GM18907 (cell line): ENCODE results near the gene GAB2.
"Not testable (repeated sequence)": the region's sequence is repeated elsewhere in the genome, so short reads cannot be mapped to it uniquely, and the experiment has no call there.

Source experiments
- ATAC-seq: cut with Tn5 transposase; IDR thresholded peaks from one replicate; pipeline ENCODE4 v1.9.1; 2021; ENCODE audit warnings: mild to moderate bottlenecking, moderate library complexity; ENCODE audit not compliant: unreplicated experiment

Gene GAB2

DNA sequence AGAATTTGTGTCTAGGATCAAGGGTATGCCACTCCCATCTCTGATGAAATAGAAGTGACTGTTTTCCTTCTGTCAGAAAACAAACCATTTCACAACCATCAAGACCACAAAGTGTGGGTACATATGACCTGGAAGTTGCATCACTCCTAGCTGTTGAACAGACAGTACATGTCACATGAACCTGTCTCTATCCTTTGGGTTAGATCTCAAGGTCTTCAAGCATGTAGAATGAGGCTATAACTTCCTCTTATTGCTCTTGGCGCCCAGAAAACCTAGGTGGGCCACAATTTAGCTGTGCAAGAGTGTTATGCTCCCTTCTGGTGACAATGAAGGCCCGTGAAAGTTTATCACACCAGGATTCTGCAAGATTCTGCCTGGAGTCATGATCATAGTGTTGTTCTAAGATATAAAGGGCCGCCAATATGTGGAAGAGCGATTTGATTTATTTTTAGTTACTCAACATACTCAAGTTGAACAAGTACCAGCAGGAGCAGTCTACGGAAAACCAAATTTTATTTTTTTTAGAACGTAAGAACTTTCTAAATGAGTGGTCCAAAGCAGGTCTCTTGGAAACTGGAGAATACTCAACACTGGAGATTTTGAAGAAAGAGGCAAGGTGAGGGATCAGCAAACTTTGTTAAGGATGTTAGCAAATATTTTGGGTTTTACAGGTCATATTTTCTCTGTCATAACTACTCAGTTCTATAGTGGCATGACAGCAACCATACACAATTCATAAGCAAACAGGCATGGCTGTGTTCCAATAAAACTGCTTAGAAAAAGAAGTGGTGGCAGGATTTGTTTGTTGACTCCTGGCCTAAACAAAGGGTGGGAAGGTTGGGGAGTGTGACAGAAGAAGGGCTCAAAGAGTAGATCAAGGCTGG, 127.1 kb downstream of the GAB2 start:
- no peak for ATAC-seq

DNA sequence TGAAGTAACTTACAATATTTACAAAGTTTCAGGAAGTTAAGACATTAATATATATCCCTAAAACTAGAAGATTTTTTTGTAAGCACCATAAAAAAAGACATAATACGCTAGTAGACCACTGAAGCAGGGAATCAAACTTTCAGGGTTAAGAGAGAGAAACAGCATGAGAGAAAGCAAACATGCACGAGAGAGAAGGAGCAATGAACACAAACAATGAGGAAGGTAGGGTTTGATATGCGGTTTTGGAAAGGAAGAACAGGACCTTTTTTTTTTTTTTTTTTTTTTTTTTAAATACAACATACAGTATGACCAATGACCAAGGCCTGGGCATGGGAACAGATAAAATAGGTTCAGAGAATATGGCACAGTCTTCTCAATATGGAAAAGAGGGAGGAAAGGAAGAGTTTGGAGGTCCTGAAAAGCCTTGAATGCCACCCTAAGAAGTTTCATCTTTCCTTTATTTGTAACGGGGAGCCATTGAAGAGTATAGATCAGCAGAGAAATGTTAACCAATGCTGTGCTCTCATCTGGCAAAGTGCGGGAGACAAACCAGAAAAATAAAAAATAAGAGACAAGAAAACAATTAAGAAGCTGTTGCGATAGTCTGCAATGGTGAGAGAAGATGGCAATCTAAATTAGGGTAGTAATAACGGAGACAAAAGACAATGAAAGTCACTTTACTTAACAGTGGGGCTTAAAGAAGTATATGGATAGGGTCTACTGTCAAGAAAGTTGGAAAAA, 127.9 kb downstream of the GAB2 start:
- no peak for ATAC-seq

- no peak for ATAC-seq
Measured at GRCh38 chr11:78284260-78284659, 133.4 kb downstream of the GAB2 start.

DNA sequence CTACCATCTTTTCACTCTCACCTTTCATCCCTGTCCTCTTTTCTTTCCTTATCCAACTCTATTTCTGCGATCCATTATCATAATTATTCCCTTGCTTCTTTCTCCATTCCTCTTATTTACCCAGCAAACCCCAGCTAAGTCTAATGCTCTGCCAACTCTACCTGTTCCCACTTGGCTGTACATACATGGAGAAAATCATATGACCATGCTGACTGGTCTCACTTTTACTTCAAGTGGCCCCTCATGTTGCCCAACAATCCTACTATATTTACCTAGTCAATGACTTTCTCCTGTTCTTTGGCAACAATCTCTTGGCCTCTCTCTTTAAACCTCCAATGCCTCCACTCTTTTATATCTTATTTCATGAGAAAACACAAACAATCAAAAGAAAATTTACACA, 134.8 kb downstream of the GAB2 start:
- no peak for ATAC-seq

GRCh38 chr11:78281511-78281910, 136.1 kb downstream of the GAB2 start:
- ATAC-seq = no peak

DNA sequence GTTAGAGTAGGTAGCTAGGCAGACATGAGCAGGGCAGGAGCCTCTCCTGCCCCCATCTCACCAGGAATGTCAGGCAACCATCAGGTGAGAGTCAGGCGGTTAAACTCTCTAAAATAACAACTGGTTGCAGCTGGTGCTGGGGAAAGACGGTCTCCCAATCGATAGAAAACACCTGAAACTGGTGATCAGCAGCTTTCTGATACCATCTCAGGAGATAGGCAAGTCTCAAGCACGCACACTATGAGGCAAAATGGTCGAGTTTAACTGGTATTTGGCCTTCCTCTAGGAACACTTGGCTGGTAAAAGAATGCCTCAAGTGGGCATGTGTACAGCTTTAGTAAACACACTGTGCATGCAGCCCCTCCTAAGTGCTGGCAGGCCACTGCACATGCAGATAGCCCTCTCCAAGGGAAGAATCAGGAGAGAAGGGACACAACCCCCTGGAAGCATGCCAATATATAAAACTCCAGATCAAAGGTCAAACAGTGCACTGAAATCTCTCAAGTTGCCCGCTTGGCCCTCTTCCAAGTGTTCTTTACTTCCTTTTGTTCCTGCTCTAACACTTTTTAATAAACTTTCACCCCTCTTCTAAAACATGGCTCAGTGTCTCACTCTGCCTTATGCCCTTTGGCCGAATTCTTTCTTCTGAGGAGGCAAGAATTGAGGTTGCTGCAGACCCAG, 140.2 kb downstream of the GAB2 start:
- no peak for ATAC-seq

GRCh38 chr11:78276311-78276710, 141.3 kb downstream of the GAB2 start:
- no peak for ATAC-seq

DNA sequence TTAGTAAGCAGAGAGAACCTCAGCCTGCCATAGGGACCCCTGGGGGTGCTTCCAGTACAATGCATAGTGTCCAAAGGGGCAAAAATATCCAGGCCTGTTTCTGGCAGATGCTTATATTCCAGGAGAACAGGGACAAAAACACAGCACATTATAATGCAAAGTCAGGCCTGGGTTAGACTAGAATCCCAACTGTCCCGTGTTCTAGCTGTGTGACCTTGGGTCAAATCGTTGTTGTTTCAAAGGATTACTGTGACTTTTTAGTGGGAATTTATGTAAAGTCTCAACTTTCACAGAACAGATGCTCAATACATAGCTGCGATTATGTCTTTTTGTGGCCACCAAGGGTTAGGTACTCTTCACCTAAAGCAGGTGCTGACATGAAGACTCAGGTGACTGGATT, 142.9 kb downstream of the GAB2 start:
- no peak for ATAC-seq

DNA sequence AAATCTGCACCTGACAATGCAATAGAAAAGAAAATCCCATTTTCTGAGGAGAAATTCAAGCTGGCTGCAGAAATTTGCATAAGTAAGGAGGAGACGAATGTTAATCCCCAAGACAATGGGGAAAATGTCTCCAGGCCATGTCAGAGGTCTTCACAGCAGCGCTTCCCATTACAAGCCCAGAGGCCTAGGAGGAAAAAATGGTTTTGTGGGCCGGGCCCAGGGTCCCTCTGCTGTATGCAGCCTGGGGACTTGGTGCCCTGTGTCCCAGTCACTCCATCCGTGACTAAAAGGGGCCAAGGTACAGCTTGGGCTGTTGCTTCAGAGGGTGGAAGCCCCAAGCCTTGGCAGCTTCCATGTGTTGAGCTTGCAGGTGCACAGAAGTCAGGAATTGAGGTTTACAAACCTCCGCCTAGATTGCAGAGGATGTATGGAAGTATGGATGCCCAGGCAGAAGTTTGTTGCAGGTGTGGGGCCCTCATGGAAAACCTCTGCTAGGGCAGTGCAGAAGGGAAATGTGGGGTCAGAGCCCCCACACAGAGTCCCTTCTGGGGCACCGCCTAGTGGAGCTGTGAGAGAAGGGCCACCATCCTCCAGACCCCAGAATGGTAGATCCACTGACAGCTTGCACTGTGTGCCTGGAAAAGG, 144.9 kb downstream of the GAB2 start:
- ATAC-seq = not testable (repeated sequence)

DNA sequence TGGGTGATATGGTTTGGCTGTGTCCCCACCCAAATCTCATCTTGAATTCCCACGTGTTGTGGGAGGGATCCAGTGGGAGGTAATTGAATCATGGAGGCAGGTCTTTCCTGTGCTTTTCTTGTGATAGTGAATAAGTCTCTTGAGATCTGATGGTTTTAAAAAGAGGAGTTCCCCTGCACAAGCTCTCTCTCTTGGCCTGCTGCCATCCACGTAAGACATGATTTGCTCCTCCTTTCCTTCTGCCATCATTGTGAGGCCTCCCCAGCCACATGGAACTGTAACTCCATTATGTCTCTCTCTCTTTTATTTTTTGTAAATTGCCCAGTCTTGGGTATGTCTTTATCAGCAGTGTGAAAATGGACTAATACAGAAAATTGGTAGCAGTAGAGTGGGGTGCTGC, 145.8 kb downstream of the GAB2 start:
- not testable (repeated sequence) for ATAC-seq

DNA sequence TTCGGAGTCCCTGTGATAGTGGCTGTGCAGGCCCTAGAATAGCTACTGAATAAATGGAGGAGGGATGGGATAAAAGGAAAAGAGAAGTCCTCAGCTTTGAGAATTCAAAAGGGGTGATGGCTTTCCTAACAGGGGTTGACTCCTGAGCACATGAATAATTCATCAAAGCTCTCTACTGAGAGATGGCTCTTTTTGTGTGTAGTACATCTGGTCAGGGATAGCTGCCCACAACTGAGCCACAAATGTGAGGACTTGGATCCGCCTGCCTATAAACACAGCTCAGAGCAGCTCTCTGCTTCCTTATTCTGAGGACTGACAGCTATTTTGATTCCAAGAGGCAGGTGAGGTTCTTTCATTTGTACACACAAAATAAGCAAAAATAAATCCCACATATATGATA, 146.6 kb downstream of the GAB2 start:
- no peak for ATAC-seq

DNA sequence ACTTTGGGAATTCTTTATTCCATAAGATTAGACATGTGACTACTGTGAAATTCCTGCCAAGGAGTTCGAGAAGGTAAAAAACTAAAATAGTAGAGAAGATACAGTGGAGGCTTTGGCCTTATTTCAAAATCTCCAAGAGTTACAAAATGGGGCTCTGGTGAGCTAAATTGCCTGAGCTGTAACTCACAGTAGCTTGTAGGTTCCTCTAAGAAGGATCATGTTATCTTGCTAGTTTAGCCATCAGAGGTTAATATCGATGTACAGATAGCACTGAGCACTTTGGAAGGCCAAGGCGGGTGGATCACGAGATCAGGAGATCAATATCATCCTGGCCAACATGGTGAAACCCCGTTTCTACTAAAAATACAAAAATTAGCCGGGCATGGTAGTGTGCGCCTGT, 147.8 kb downstream of the GAB2 start:
- ATAC-seq = no peak

DNA sequence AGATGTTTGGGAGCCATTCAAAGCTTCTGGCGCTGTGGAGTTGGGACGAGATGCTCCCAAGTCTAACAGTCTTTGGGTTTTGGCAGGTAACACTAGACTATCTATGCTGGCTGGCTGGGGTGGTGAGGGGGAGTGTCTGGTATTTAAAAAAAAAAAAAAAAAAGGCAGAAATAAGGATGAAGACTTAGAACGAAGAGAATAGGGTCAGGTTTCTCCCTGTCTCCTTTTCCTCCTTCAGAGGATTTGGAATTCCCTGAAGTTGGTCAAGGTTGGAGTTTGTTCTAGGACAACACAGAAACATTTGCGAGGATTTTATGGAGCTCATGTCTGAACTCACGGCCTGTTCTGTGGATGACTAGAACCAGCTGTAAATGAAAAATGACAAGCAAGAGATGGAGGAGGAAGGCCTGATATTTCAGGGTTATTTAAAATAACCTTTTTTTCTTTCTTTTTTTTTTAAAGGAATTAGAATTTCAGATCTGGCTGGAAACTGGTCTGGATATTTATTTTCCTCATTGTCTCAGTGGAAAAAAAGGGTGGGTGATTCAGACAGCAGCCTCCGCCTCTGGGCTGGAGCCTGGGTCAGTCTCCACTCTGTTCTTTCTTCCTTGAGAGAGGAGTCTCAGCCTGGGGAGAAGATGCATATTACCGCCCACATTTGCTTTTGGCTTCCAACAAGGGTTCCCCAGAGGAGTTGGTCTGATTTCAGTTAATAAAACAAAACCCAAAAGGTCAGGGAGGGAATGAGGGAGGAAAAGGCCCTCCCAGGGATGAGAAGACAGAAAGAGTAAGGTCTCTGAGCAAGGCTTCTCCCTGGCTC, 148.8 kb downstream of the GAB2 start:
- ATAC-seq = no peak

GRCh38 chr11:78266451-78266850, 151.2 kb downstream of the GAB2 start:
- ATAC-seq = no peak

DNA sequence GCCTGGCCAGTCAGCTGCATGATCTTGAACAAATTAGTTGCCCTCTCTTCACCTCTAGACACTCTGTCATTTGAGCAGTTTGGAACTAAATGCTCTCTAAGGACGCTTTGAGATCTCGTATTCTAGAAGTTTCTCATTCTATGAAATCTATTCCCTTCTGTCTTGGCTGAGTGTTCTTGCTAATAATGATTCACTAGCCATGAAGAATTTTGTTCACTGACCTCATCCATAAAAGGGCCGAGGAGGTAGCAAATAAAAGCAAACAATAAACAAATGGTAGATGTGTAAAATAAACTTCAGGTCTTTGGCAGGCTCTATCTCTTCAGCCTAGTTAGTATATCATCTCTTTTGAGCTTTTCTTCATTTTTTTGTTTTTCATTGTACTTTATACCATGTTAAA, 152.3 kb downstream of the GAB2 start:
- ATAC-seq = no peak

DNA sequence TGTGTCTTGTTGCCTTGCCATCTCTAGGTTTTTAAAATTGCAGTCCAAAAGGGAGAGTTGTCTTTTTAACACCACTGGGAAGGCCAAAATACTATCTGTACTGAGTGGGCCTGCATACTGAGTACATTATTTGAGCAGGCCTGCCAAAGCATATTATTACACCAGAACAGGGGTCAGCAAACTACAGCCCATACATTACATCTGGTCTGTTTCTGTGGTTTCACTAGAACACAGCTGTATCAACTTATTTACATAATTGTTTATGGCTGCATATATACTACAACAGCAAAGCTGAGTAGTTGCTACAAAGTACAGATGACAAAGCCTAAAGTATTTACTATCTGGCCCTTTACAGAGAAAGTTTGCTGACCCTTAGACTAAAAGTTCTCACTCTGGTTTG, 154.9 kb downstream of the GAB2 start:
- no peak for ATAC-seq

GRCh38 chr11:78262238-78262637, 155.4 kb downstream of the GAB2 start:
- ATAC-seq = no peak

DNA sequence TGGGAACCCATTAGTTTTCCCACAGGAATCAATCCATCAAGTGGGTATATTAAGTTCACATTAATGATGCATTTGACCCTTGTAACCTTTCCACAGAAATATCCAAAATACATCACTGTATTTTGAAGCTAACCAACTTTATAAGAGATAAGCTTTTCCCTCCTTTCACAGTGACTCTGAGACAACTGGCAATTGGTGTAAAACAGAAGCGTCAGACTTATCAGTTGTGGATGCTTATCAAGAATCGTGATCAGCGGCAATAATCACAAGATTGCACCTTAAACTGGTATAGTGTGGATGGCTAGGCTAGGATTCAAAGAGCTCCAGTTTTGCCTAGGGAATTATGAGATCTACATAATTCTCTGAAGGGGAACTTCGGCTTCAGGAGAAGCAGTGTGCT, 155.8 kb downstream of the GAB2 start:
- ATAC-seq = no peak

DNA sequence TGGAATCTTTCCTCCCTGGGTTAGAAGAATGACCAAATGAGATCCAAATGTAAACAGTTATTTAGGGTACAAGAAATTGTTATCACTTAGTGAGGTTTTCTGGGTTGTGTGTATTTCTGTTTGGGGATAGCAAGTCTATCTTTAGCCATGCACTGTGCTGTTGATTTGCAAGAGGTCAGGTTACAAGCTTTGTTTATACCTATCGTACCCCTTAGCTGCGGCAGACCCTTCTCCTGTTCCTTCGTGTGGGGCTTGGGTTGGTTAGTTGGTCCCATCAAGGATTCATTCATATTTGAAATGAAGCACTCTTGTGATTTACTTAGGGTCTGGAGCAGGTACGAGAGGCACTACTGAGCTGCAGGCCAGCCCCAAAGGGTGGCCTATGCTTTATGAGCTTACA, 156.3 kb downstream of the GAB2 start:
- ATAC-seq = no peak

GRCh38 chr11:78259777-78260487, 157.7 kb downstream of the GAB2 start:
- no peak for ATAC-seq
